HG03135 (cell line): ENCODE results near the gene TP53TG3E.
"Not testable (repeated sequence)": the region's sequence is repeated elsewhere in the genome, so short reads cannot be mapped to it uniquely, and the experiment has no call there.

ENCODE experiments used
- ATAC-seq: cut with Tn5 transposase; IDR thresholded peaks from one replicate; pipeline ENCODE4 v1.9.1; 2021; ENCODE audit warnings: mild to moderate bottlenecking, moderate library complexity; ENCODE audit not compliant: unreplicated experiment

TP53TG3E gene, protein sequence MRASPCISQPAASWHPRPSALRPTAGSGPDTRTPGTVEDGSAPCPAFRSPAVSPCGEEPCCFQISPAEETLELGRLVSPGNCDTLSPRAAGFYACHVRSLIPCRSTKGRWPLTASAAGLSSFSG

DNA sequence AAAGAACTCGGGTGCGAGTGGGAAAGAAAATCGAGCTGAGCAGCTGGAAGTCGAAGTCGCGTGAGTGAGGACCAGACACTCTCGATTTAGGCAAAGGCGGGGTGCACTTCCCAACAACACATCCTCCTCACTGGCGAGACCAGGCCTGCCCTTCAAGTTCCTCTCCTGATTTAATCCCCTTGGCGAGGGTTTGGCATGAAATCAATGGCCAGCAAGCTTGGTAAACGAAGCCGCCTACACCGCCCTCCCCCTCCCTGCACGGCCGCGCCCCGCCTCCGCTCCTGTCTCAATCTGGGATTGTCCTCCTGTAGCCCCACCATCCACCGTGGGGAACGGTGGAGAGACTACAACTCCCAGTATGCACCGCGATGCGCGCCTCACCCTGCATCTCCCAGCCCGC is at the start of gene TP53TG3E:
TSS of gene TP53TG3E (plus strand) at position 301 of the 400 bp plus-strand sequence. CDS start at position 369, 68 bp downstream.
- not testable (repeated sequence) for ATAC-seq

DNA sequence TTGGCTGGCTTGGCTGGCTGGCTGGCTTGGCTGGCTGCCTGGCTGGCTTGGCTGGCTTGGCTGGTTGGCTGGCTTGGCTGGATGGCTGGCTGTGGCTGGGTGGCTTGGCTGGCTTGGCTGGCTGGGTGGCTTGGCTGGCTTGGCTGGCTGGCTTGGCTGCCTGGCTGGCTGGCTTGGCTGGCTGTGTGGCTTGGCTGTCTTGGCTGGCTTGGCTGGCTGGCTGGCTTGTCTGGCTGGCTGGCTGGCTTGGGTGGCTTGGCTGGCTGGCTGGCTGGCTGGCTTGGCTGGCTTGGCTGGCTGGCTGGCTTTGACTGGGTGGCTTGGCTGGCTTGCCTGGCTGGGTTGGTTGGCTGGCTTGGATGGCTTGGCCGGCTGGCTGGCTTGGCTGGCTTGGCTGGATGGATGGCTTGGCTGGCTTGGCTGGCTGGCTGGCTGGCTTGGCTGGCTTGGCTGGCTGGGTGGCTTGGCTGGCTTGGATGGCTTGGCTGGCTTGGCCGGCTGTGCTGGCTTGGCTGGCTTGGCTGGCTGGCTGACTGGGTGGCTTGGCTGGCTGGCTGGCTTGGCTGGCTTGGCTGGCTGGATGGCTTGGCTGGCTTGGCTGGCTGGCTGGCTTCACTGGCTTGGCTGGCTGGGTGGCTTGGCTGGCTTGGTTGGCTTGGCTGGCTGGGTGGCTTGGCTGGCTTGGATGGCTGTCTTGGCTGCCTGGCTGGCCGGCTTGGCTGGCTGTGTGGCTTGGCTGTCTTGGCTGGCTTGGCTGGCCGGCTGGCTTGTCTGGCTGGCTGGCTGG is 32.3 kb downstream of the TP53TG3E start:
- not testable (repeated sequence) for ATAC-seq

- not testable (repeated sequence) for ATAC-seq
These were observed 33.8 kb downstream of the TP53TG3E start for GRCh38 chr16:33337627-33338542.

DNA sequence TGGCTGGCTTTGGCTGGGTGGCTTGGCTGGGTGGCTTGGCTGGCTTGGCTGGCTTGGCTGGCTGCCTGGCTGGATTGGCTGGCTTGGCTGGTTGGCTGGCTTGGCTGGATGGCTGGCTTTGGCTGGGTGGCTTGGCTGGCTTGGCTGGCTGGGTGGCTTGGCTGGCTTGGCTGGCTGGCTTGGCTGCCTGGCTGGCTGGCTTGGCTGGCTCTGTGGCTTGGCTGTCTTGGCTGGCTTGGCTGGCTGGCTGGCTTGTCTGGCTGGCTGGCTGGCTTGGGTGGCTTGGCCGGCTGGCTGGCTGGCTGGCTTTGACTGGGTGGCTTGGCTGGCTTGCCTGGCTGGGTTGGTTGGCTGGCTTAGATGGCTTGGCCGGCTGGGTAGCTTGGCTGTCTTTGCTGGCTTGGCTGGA is 34.4 kb downstream of the TP53TG3E start:
- not testable (repeated sequence) for ATAC-seq

- not testable (repeated sequence) for ATAC-seq
These were observed 35.3 kb downstream of the TP53TG3E start for GRCh38 chr16:33339093-33340061.
